Uterus (tissue), 2 donors: ENCODE measurements around the gene SCGB1C2.

Experiments used
- CTCF ChIP-seq, 4 experiments: fragments of 200-600 bp in 2 of 4; fragments of 450-650 bp in 2 of 4; sonication (generic) in 2 of 4; IDR thresholded peaks; one replicate each; pipeline ENCODE4 v1.5.1; 2016 to 2019; ENCODE audit warnings: antibody characterized with exemption in 4 of 4, mild to moderate bottlenecking in 2 of 4, moderate library complexity in 1 of 4
- POLR2A ChIP-seq, 2 donors: fragments of 450-650 bp; IDR thresholded peaks; one replicate each; pipeline ENCODE4 v1.6.1; 2016; ENCODE audit warnings: antibody characterized with exemption in 2 of 2, mild to moderate bottlenecking in 1 of 2, moderate library complexity in 1 of 2

- TF ChIP-seq CTCF (IDR thresholded peaks at IDR 0.05) (no peak), POLR2A (IDR thresholded peaks at IDR 0.05) (no peak)
These were observed 9.2 kb downstream of the SCGB1C2 start for GRCh38 chr17:146546-146945.
